Ishikawa (cell line): ENCODE measurements around the gene ATP6V1F.

Source experiments
- CEBPB ChIP-seq: IDR thresholded peaks from 2 replicates; pipeline ENCODE4 v1.6.1; 2012
- CREB1 ChIP-seq: IDR thresholded peaks from 2 replicates; pipeline ENCODE4 v1.6.1; 2012; ENCODE audit warnings: low read depth
- EGR1 ChIP-seq: IDR thresholded peaks from 2 replicates; pipeline ENCODE4 v1.6.1; 2012
- EP300 ChIP-seq: IDR thresholded peaks from 2 replicates; pipeline ENCODE4 v1.6.1; 2012; ENCODE audit warnings: borderline replicate concordance
- FOXM1 ChIP-seq: IDR thresholded peaks from 2 replicates; pipeline ENCODE4 v1.6.1; 2012; ENCODE audit warnings: low read depth, borderline replicate concordance
- NFIC ChIP-seq: IDR thresholded peaks from 2 replicates; pipeline ENCODE4 v1.6.1; 2012
- RAD21 ChIP-seq: IDR thresholded peaks from 2 replicates; pipeline ENCODE4 v1.6.1; 2012; ENCODE audit warnings: low read depth
- TAF1 ChIP-seq: IDR thresholded peaks from 2 replicates; pipeline ENCODE4 v1.6.1; 2012; ENCODE audit warnings: low read depth, mild to moderate bottlenecking
- TCF12 ChIP-seq: IDR thresholded peaks from 2 replicates; pipeline ENCODE4 v1.6.1; 2012; ENCODE audit warnings: low read depth
- TEAD4 ChIP-seq: IDR thresholded peaks from 2 replicates; pipeline ENCODE4 v1.6.1; 2012
- YY1 ChIP-seq: IDR thresholded peaks from 2 replicates; pipeline ENCODE4 v1.6.1; 2012; ENCODE audit warnings: low read depth
- ZBTB7A ChIP-seq: IDR thresholded peaks from 2 replicates; pipeline ENCODE4 v1.6.1; 2012; ENCODE audit warnings: low read depth
- TF ChIP-seq, protein P1 (sequence below): IDR thresholded peaks from 2 replicates; pipeline ENCODE4 v1.6.1; 2012
- TF ChIP-seq, protein P2 (sequence below): IDR thresholded peaks from 2 replicates; pipeline ENCODE4 v1.6.1; 2012; ENCODE audit warnings: low read depth, mild to moderate bottlenecking
- TF ChIP-seq, protein P3 (sequence below): IDR thresholded peaks from 2 replicates; pipeline ENCODE4 v1.6.1; 2012

ATP6V1F gene

GRCh38 chr7:128911423-128912031, 48.9 kb downstream of the ATP6V1F start:
- no peak for TF ChIP-seq ZBTB7A
- TF ChIP-seq EP300 = no peak
- TF ChIP-seq CEBPB = no peak
- TF ChIP-seq TCF12 = no peak
- TF ChIP-seq CREB1 = no peak
- no peak for TF ChIP-seq TAF1
- no peak for TF ChIP-seq EGR1
- no peak for TF ChIP-seq YY1
- TF ChIP-seq, protein P1, sequence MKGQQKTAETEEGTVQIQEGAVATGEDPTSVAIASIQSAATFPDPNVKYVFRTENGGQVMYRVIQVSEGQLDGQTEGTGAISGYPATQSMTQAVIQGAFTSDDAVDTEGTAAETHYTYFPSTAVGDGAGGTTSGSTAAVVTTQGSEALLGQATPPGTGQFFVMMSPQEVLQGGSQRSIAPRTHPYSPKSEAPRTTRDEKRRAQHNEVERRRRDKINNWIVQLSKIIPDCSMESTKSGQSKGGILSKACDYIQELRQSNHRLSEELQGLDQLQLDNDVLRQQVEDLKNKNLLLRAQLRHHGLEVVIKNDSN = no peak
- TF ChIP-seq, protein P2, sequence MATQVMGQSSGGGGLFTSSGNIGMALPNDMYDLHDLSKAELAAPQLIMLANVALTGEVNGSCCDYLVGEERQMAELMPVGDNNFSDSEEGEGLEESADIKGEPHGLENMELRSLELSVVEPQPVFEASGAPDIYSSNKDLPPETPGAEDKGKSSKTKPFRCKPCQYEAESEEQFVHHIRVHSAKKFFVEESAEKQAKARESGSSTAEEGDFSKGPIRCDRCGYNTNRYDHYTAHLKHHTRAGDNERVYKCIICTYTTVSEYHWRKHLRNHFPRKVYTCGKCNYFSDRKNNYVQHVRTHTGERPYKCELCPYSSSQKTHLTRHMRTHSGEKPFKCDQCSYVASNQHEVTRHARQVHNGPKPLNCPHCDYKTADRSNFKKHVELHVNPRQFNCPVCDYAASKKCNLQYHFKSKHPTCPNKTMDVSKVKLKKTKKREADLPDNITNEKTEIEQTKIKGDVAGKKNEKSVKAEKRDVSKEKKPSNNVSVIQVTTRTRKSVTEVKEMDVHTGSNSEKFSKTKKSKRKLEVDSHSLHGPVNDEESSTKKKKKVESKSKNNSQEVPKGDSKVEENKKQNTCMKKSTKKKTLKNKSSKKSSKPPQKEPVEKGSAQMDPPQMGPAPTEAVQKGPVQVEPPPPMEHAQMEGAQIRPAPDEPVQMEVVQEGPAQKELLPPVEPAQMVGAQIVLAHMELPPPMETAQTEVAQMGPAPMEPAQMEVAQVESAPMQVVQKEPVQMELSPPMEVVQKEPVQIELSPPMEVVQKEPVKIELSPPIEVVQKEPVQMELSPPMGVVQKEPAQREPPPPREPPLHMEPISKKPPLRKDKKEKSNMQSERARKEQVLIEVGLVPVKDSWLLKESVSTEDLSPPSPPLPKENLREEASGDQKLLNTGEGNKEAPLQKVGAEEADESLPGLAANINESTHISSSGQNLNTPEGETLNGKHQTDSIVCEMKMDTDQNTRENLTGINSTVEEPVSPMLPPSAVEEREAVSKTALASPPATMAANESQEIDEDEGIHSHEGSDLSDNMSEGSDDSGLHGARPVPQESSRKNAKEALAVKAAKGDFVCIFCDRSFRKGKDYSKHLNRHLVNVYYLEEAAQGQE = no peak
- no peak for TF ChIP-seq RAD21
- TF ChIP-seq FOXM1 = no peak
- no peak for TF ChIP-seq NFIC
- TF ChIP-seq, protein P3, sequence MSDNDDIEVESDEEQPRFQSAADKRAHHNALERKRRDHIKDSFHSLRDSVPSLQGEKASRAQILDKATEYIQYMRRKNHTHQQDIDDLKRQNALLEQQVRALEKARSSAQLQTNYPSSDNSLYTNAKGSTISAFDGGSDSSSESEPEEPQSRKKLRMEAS = no peak

DNA sequence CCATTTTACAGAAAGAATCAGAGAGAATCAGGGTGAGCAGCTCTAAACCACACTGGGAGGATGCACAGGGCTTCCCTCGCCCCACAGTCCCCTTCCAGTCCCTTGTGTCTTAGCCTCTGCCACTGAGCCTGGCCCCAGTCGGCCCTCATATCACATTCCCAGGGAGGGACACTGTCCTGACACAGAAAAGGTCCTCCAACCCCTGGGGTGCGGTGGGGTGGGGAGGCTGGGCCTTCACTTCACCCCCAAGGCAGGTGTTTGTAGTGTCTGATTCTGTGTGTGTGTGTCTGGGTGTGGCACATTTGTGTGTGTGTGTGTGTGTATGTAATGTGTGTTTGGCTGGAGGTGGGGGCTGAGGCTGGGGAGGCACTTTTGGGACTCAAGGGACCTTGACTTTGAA, 49.6 kb downstream of the ATP6V1F start:
- TF ChIP-seq EP300 (no peak), TCF12 (no peak), FOXM1 (no peak), CREB1 (no peak), YY1 (no peak), TAF1 (no peak), RAD21 (no peak), CEBPB (no peak), TEAD4 (no peak), EGR1 (no peak), NFIC (no peak), ZBTB7A (no peak)
- TF ChIP-seq, protein P3 = no peak
- TF ChIP-seq, protein P2 = no peak
- TF ChIP-seq, protein P1 = no peak

DNA sequence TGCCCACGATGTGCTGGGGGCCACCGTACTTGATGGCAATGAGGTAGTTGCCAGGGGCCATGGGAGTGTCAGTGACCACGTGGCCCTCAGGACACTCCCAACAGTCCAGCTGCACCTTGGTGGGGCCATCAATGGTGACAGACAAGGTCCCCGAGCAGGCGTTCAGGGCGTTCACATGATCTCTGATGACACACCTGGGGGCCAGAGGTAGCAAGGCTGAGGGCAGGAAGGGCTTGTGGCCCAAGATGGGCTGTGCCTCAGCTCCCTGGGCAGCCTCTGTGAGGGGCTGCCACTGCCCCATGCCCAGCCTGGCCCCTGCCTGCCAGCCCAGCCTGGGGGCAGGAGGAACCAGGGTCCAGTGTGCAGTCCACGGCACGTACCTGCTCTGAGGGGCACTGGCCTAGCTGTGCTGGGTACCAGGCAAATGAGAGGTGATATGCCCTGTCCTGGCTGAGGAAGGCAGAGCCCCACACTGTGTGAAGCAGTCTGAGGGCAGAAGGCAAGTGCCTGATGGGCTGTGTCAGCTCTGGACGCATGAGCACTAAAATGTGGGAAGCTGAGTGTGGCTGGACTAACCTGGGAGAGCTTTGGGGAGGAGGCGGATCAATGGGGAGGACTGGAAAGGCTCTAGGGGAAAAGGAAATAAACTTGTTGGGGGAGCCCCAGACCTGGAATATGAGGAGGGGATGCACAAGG, 51.4 kb downstream of the ATP6V1F start:
- TF ChIP-seq, protein P3 = no peak
- no peak for TF ChIP-seq ZBTB7A
- TF ChIP-seq YY1 = no peak
- TF ChIP-seq CEBPB = no peak
- TF ChIP-seq, protein P2 = no peak
- TF ChIP-seq EP300 = no peak
- no peak for TF ChIP-seq TAF1
- no peak for TF ChIP-seq TEAD4
- no peak for TF ChIP-seq EGR1
- TF ChIP-seq FOXM1 = no peak
- no peak for TF ChIP-seq CREB1
- no peak for TF ChIP-seq RAD21
- TF ChIP-seq, protein P1 = no peak
- no peak for TF ChIP-seq TCF12
- TF ChIP-seq NFIC = no peak
